Gastrocnemius medialis (tissue), 4 donors: ENCODE results near the gene HYAL1. TPM values are rescaled to one million over a fixed set of nuclear protein-coding genes. Genes with fewer than 3 reads are reported as not detected.
A peak's percentile ranks its signal among the peaks of the same experiment; 100 is the strongest.

Source experiments
- ATAC-seq, 2 donors: fragments of 150-250 bp; one replicate each; pipeline ENCODE4 v1.9.1; 2016
- DNase-seq, 2 donors: peaks; one replicate each; pipeline ENCODE4 v3.0.0-alpha.2; 2019
- H3K27ac ChIP-seq, 4 donors: fragments of 200-600 bp; sonication (generic); 1 replicate in 1 of 4; 2 replicates in 3 of 4; pipeline ENCODE4 v1.5.1; 2016 to 2018; ENCODE audit warnings: mild to moderate bottlenecking in 2 of 4, moderate library complexity in 1 of 4
- H3K27me3 ChIP-seq, 3 donors: fragments of 200-600 bp; sonication (generic) in 2 of 3; 1 replicate in 1 of 3; 2 replicates in 2 of 3; pipeline versions ENCODE4 v1.5.1 to v1.6.0; 2016 to 2019; ENCODE audit warnings: mild to moderate bottlenecking in 1 of 3, moderate library complexity in 1 of 3
- H3K36me3 ChIP-seq, 2 donors: fragments of 200-600 bp; sonication (generic) in 1 of 2; one replicate each; pipeline ENCODE4 v1.5.1; 2017 to 2018
- H3K4me1 ChIP-seq, 2 donors: fragments of 200-600 bp; sonication (generic) in 1 of 2; one replicate each; pipeline ENCODE4 v1.5.1; 2016 to 2017; ENCODE audit warnings: mild to moderate bottlenecking in 2 of 2
- H3K4me3 ChIP-seq, 4 donors: fragments of 200-600 bp; sonication (generic) in 3 of 4; 1 replicate in 1 of 4; 2 replicates in 3 of 4; pipeline ENCODE4 v1.5.1; 2016 to 2019; ENCODE audit warnings: mild to moderate bottlenecking in 2 of 4
- H3K9me3 ChIP-seq, 3 donors: fragments of 200-600 bp; sonication (generic) in 2 of 3; 1 replicate in 1 of 3; 2 replicates in 2 of 3; pipeline ENCODE4 v1.5.1; 2016 to 2019
- CTCF ChIP-seq, 5 experiments: fragments of 450-650 bp in 3 of 5; fragments of 200-600 bp in 2 of 5; sonication (generic) in 2 of 5; IDR thresholded peaks in 4 of 5; conservative IDR thresholded peaks in 1 of 5; 1 replicate in 4 of 5; 2 replicates in 1 of 5; pipeline ENCODE4 v1.5.1; 2016 to 2019; ENCODE audit warnings: antibody characterized with exemption in 5 of 5, mild to moderate bottlenecking in 3 of 5, moderate library complexity in 3 of 5
- POLR2A ChIP-seq, 2 donors: fragments of 450-650 bp; IDR thresholded peaks; one replicate each; pipeline ENCODE4 v1.6.1; 2017; ENCODE audit warnings: antibody characterized with exemption in 2 of 2, mild to moderate bottlenecking in 2 of 2, moderate library complexity in 2 of 2
- in situ Hi-C, 4 donors: fragments of 200-750 bp; cut with MboI; loops; one replicate each; pipeline versions ENCODE4 v1.15.0 to v1.8.0; 2017; ENCODE audit warnings: low sequenced_read_pairs in 4 of 4
- intact Hi-C: fragments of 100-400 bp; cut with DNase I; formaldehyde crosslinking; loops from one replicate; pipeline ENCODE4 v1.15.1; 2023; ENCODE audit warnings: low total_unique reads
- total RNA-seq, 4 donors: library from RNA; depleted of rRNA; stranded (reverse); fragments of >200 nt; gene quantifications; one replicate each; pipeline versions ENCODE4 v1.1.0 to v1.2.3, GENCODE V29; 2016

The HYAL1 gene
- total RNA-seq, 4 donors from 2014 or later, result 3.6 to 14.6 (median 9.1) TPM

DNA sequence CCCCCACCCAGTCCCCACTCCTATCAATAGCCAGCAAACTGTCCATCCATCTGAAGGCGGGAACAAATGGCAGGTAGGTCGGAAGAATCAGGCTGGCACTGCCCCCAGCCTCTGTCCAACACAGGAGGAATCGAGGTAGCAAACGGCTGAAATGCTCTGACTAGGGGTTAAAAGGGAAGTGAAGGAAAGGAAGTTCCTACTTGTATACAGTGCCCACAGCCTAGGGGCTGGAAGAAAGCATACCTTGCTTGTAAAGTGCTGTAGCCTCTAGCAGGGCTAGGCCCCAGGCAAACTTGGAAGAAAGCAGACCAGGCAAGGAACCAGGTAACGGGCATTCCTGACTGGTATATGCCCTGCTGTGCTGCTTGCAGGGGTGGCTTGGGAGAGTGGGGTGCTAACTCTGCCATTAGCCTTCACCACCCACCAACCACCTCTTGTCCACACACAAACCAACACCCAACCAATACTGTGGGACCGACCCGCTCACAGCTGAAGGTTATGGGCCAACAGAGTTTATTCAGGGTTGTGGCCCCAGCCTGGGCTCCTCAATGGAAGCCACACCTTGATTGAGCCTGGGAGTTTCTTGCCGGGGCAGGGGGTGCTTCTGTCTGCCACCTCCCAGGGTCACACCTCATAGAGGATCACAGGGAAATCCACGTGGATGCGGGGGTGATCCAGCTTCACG is 22.3 kb upstream of the HYAL1 start:
- peak overlapping the region; percentile 93 to 96 (median 95) for H3K27ac ChIP-seq
- intact Hi-C loops (loop anchor here (2.0 kb wide), 1 partner anchor 65 kb away; no protein-coding TSS in a partner anchor), in situ Hi-C loops (no loop called here)

DNA sequence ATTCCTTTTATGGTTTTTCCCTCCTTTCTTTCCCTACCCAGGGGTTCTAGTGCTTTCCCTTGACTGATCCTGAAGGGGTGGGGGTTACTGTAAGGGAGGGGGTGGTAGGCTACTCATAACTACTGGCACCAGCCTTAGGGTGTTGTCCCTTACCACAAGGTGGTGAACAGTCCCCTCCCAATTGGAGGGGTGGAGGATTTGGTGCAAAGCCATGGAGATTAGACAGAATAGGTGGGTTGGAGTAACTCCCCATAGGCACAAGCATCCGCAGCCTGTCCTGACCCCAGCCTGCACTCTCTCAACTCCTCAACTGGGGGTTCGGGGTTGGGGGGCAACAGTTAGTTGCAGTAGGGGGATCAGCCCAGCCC is 21.7 kb upstream of the HYAL1 start:
- H3K36me3 ChIP-seq, result peaks cover 0 to 26% of the 10 kb centered on the region in 2 donors
- ATAC-seq (no peak), DNase-seq (no peak)
- peak overlapping the region; percentile 93 to 96 (median 95) for H3K27ac ChIP-seq
- no peaks in the 10 kb centered on the region for H3K27me3 ChIP-seq
- no peak overlapping the region for H3K4me3 ChIP-seq
- in situ Hi-C loops (no loop called here), intact Hi-C loops (loop anchor here (2.0 kb wide), 1 partner anchor 64 kb away; no protein-coding TSS in a partner anchor)
- H3K4me1 ChIP-seq, result peaks cover 37 to 40% of the 10 kb centered on the region in 2 donors
- TF ChIP-seq CTCF (IDR thresholded peaks at IDR 0.05 in 4 of 5, conservative IDR thresholded peaks at IDR 0.05 in 1 of 5), result no peak
- no peak for TF ChIP-seq POLR2A (IDR thresholded peaks at IDR 0.05)
- H3K9me3 ChIP-seq, result no peaks in the 10 kb centered on the region

More for the DNA sequence above, 22.3 kb upstream of the HYAL1 start:
- TF ChIP-seq POLR2A (IDR thresholded peaks at IDR 0.05), result no peak
- no peak for TF ChIP-seq CTCF (IDR thresholded peaks at IDR 0.05 in 4 of 5, conservative IDR thresholded peaks at IDR 0.05 in 1 of 5)
- Histone ChIP-seq H3K4me3 (no peak overlapping the region), H3K9me3 (no peaks in the 10 kb centered on the region), H3K4me1 (peaks cover 32 to 35% of the 10 kb centered on the region in 2 donors), H3K36me3 (peaks cover 0 to 31% of the 10 kb centered on the region in 2 donors), H3K27me3 (no peaks in the 10 kb centered on the region)
- DNase-seq, result no peak
- no peak for ATAC-seq

- DNase-seq (no peak), ATAC-seq (no peak)
- TF ChIP-seq CTCF (IDR thresholded peaks at IDR 0.05 in 4 of 5, conservative IDR thresholded peaks at IDR 0.05 in 1 of 5) (peak; percentile 76 to 87 (median 83)), POLR2A (IDR thresholded peaks at IDR 0.05) (no peak)
- Histone ChIP-seq H3K9me3 (no peaks in the 10 kb centered on the region), H3K4me1 (peaks cover 43 to 46% of the 10 kb centered on the region in 2 donors), H3K27ac (peak overlapping the region; percentile 93 to 96 (median 95)), H3K4me3 (peak overlapping the region in 1 of 4 donors; percentile 1), H3K27me3 (no peaks in the 10 kb centered on the region), H3K36me3 (peaks cover 0 to 21% of the 10 kb centered on the region in 2 donors)
- intact Hi-C loops (loop anchor here (2.0 kb wide), 1 partner anchor 64 kb away; no protein-coding TSS in a partner anchor), in situ Hi-C loops (no loop called here)
Measured at GRCh38 chr3:50324351-50325112, 21.2 kb upstream of the HYAL1 start.

DNA sequence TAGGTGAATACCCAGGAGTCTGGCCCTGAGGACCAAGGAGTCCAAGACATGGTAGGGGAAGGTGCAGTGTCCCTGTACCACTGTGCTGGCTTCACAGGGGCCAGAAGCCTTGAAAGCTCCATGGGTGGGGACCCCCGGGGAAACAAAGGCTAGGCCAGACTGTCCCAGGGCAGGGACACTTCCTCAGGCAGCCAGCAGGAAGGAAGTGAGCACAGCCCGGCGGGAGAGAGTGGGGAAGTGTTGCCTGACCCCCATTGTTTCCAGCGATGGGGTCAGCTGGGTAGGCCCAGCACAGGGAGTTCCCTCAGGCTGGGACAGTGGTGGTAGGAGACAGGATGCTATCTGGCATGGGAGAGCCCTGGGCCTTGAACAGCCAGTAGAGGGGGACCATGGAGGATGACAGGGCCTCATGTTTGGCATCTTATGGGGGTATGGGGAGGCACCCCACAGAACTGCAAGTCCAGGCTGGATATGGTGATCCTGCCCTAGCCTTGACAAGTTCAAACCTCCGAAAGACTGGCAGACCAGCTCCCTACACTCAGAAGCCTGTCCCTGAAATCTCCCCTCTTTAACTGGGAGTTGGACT is 20.3 kb upstream of the HYAL1 start:
- Histone ChIP-seq H3K4me3 (peak overlapping the region in 1 of 4 donors; percentile 29), H3K4me1 (peaks cover 48 to 52% of the 10 kb centered on the region in 2 donors), H3K27me3 (no peaks in the 10 kb centered on the region), H3K36me3 (peaks cover 0 to 24% of the 10 kb centered on the region in 2 donors), H3K9me3 (no peaks in the 10 kb centered on the region), H3K27ac (peak overlapping the region; percentile 93 to 96 (median 95))
- ATAC-seq (peak in 1 of 2 donors; percentile 1), DNase-seq (no peak)
- TF ChIP-seq CTCF (IDR thresholded peaks at IDR 0.05 in 4 of 5, conservative IDR thresholded peaks at IDR 0.05 in 1 of 5) (no peak), POLR2A (IDR thresholded peaks at IDR 0.05) (peak in 1 of 2 donors; percentile 22)
- intact Hi-C loops (loop anchor here (2.0 kb wide), 1 partner anchor 63 kb away; no protein-coding TSS in a partner anchor), in situ Hi-C loops (no loop called here)
